Endothelial cell of umbilical vein (primary cell): Measurements from ENCODE around the gene TMEM145. TPM values are rescaled to one million over a fixed set of nuclear protein-coding genes. Genes with fewer than 3 reads are reported as not detected.

Experiments used
- BruUV-seq: library from RNA; stranded (reverse); fragments of 400-500 nt; replicated peaks from 2 replicates; lab custom pipeline; 2021; lab: Mats Ljungman, UMichigan
- CTCF ChIA-PET: fragments of 300-600, 350-600 bp; sonication (Branson Sonifier 250); formaldehyde crosslinking; loops from one replicate; lab custom pipeline; 2021; ENCODE audit warnings: antibody characterized with exemption, inconsistent platforms; lab: Charles Lee
- POLR2A ChIA-PET: fragments of 300-600, 350-600 bp; sonication (Branson Sonifier 250); formaldehyde crosslinking; loops from one replicate; lab custom pipeline; 2021; ENCODE audit warnings: antibody characterized with exemption, inconsistent platforms; lab: Charles Lee
- DNase-seq: peaks from one replicate; pipeline ENCODE4 v3.0.0-alpha.2; 2011; ENCODE audit warnings: low read depth, low spot score
- FAIRE-seq: peaks from 2 replicates; lab custom pipeline; 2011; peaks lifted over from hg19 to GRCh38; lab: Jason Lieb, UNC
- H2AFZ ChIP-seq: 2 replicates; pipeline ENCODE4 v1.6.0; 2012; ENCODE audit warnings: low read depth, low read length, control low read depth, inconsistent platforms
- H3K27ac ChIP-seq: 2 replicates; pipeline ENCODE4 v1.5.1; 2011; ENCODE audit warnings: low read depth, mild to moderate bottlenecking, control low read depth, low read length, moderate library complexity; ENCODE audit not compliant: insufficient read depth
- H3K27me3 ChIP-seq, 2 experiments: 2 replicates each; pipeline versions ENCODE4 v1.6.0 to v1.6.1; 2011; ENCODE audit warnings: low read length in 2 of 2, mixed read lengths in 1 of 2; ENCODE audit not compliant: control insufficient read depth in 2 of 2, insufficient read depth in 2 of 2
- H3K36me3 ChIP-seq, 2 experiments: 2 replicates in 1 of 2; 3 replicates in 1 of 2; pipeline ENCODE4 v1.5.1; 2011; ENCODE audit warnings: low read length in 2 of 2, mild to moderate bottlenecking in 1 of 2, moderate library complexity in 1 of 2; ENCODE audit not compliant: control insufficient read depth in 2 of 2, insufficient read depth in 2 of 2; ENCODE audit errors: extremely low read depth in 1 of 2
- H3K4me1 ChIP-seq: 3 replicates; pipeline ENCODE4 v1.5.1; 2011; ENCODE audit warnings: mild to moderate bottlenecking, low read length; ENCODE audit not compliant: control insufficient read depth, insufficient read depth; ENCODE audit errors: extremely low read depth
- H3K4me2 ChIP-seq: 2 replicates; pipeline ENCODE4 v1.6.1; 2011; ENCODE audit warnings: low read length, control low read depth, mixed read lengths; ENCODE audit not compliant: insufficient read depth
- H3K4me3 ChIP-seq, 3 experiments: fragments of 200-600 bp in 1 of 3; sonication (generic), shearing (Covaris generic) in 1 of 3; replicated peaks in 1 of 3; 2 replicates each; pipeline ENCODE4 v1.5.1; 2011 to 2016; ENCODE audit warnings: control low read depth in 3 of 3, low read length in 3 of 3, mild to moderate bottlenecking in 2 of 3, inconsistent platforms in 1 of 3, low read depth in 1 of 3, moderate library complexity in 1 of 3; ENCODE audit not compliant: insufficient read depth in 1 of 3
- H3K79me2 ChIP-seq: 2 replicates; pipeline ENCODE4 v1.6.0; 2012; ENCODE audit warnings: low read length, inconsistent platforms; ENCODE audit not compliant: control insufficient read depth, insufficient read depth
- H3K9ac ChIP-seq: replicated peaks from 2 replicates; pipeline ENCODE3; 2011; ENCODE audit warnings: low read length, control low read depth; ENCODE audit not compliant: insufficient read depth; ENCODE audit errors: extremely low read depth
- H3K9me1 ChIP-seq: replicated peaks from 3 replicates; pipeline ENCODE4 v1.6.0; 2011; ENCODE audit warnings: mild to moderate bottlenecking, low read length; ENCODE audit not compliant: control insufficient read depth, insufficient read depth; ENCODE audit errors: extremely low read depth
- H3K9me3 ChIP-seq: replicated peaks from 2 replicates; pipeline ENCODE4 v1.5.1; 2012; ENCODE audit warnings: low read length, inconsistent platforms; ENCODE audit not compliant: control insufficient read depth, insufficient read depth
- H4K20me1 ChIP-seq: replicated peaks from 2 replicates; pipeline ENCODE3; 2011; ENCODE audit warnings: mild to moderate bottlenecking, low read length; ENCODE audit not compliant: control insufficient read depth, insufficient read depth; ENCODE audit errors: extremely low read depth
- CTCF ChIP-seq, 2 donors: IDR thresholded peaks; 1 replicate in 1 of 2; 2 replicates in 1 of 2; pipeline ENCODE4 v1.5.1; 2011; ENCODE audit warnings: low read length in 2 of 2, mild to moderate bottlenecking in 2 of 2, moderate library complexity in 2 of 2, control low read depth in 1 of 2, inconsistent platforms in 1 of 2, low read depth in 1 of 2; ENCODE audit not compliant: insufficient read depth in 1 of 2; ENCODE audit errors: extremely low read depth in 1 of 2
- EZH2 ChIP-seq: IDR thresholded peaks from 2 replicates; pipeline ENCODE4 v1.6.1; 2012; ENCODE audit warnings: borderline replicate concordance, low read depth, mild to moderate bottlenecking, moderate library complexity, low read length, inconsistent platforms; ENCODE audit not compliant: severe bottlenecking
- GATA2 ChIP-seq: IDR thresholded peaks from 2 replicates; pipeline ENCODE4 v1.7.0; 2011; ENCODE audit warnings: low read depth, mild to moderate bottlenecking, moderate library complexity, mixed read lengths, low read length; ENCODE audit not compliant: insufficient read length, insufficient read depth
- JUN ChIP-seq: IDR thresholded peaks from 2 replicates; pipeline ENCODE4 v1.6.1; 2011; ENCODE audit warnings: borderline replicate concordance, low read depth; ENCODE audit not compliant: insufficient read length, insufficient read depth
- MAX ChIP-seq: IDR thresholded peaks from 2 replicates; pipeline ENCODE4 v1.6.1; 2011; ENCODE audit not compliant: insufficient read depth, insufficient read length
- MYC ChIP-seq: IDR thresholded peaks from one replicate; pipeline ENCODE4 v1.6.1; 2011; ENCODE audit warnings: mild to moderate bottlenecking, low read depth, low read length
- POLR2AphosphoS5 ChIP-seq: IDR thresholded peaks from 2 replicates; pipeline ENCODE4 v1.6.1; 2012; ENCODE audit warnings: low read depth, mild to moderate bottlenecking, control low read depth, low read length, moderate library complexity; ENCODE audit not compliant: insufficient read depth
- dilution Hi-C: fragments of 300-500 bp; cut with MboI; formaldehyde crosslinking; loops from one replicate; pipeline ENCODE4 v1.15.0; 2019; ENCODE audit warnings: low sequenced_read_pairs; ENCODE audit not compliant: extremely low pct_ligation_motif_present
- intact Hi-C: fragments of 100-400 bp; cut with micrococcal nuclease; formaldehyde crosslinking; loops from one replicate; pipeline ENCODE4 v1.10.0; 2022
- polyA plus RNA-seq, 4 experiments: library from polyadenylated mRNA; depleted of rRNA in 3 of 4; stranded (reverse) in 3 of 4; unstranded in 1 of 4; fragments of >200 nt; gene quantifications; 2 replicates each; pipeline versions ENCODE4 v1.2.1 to v1.2.3, GENCODE V29; 2011 to 2012; ENCODE audit warnings: missing spikeins in 1 of 4
- total RNA-seq: library from RNA; stranded (reverse); gene quantifications from 2 replicates; pipeline ENCODE4 v1.2.3, GENCODE V29; 2021

Gene TMEM145
- total and polyA plus RNA-seq, 2 donors (not counting 3 experiments of a cell fraction or from before 2014, with no cell fraction given) = not detected

- intact Hi-C loops (no loop called here), dilution Hi-C loops (no loop called here)
- Histone ChIP-seq H4K20me1 (no peaks in the 10 kb centered on the region), H3K9me3 (no peaks in the 10 kb centered on the region), H3K4me2 (no peak overlapping the region), H3K79me2 (no peaks in the 10 kb centered on the region), H3K4me1 (peaks cover 9% of the 10 kb centered on the region), H3K36me3 (peaks cover 0 to 1% of the 10 kb centered on the region in 2 experiments), H3K9ac (no peak overlapping the region), H3K9me1 (no peaks in the 10 kb centered on the region), H3K27me3 (no peaks in the 10 kb centered on the region), H3K27ac (no peak overlapping the region), H2AFZ (no peak overlapping the region), H3K4me3 (no peak overlapping the region)
- DNase-seq (no peak), FAIRE-seq (no peak)
- CTCF ChIA-PET = interaction anchor here (0.6 to 1.7 kb wide), 3 partner anchors 10 to 338 kb away, joined by 3 to 5 read pairs (median 3); no protein-coding TSS in a partner anchor
- no peak for TF ChIP-seq CTCF (IDR thresholded peaks at IDR 0.05; ENCODE audit: extremely low read depth in 1 of 2, insufficient read depth in 1 of 2, low read depth in 1 of 2, low read length in 2 of 2)
- no peak for TF ChIP-seq POLR2AphosphoS5
- no peak for TF ChIP-seq JUN
- TF ChIP-seq MAX = no peak
- no peak for TF ChIP-seq EZH2
- no peak for TF ChIP-seq MYC
- TF ChIP-seq GATA2 = no peak
- BruUV-seq = no TSS peak
- POLR2A ChIA-PET = interaction anchor here (0.6 kb wide), 1 partner anchor 18 kb away, joined by 3 read pairs; no protein-coding TSS in a partner anchor
These were observed 9.2 kb upstream of the TMEM145 start for GRCh38 chr19:42303876-42304275.
